ENCODE results near the gene PDE7B. TPM values are rescaled to one million over a fixed set of nuclear protein-coding genes. Genes with fewer than 3 reads are reported as not detected.
A peak's percentile ranks its signal among the peaks of the same experiment; 100 is the strongest.

PDE7B gene
- total and polyA plus RNA-seq, 2 of the 4 experiments (the other 2 are of a cell fraction), result 7.8 to 12.4 TPM

DNA sequence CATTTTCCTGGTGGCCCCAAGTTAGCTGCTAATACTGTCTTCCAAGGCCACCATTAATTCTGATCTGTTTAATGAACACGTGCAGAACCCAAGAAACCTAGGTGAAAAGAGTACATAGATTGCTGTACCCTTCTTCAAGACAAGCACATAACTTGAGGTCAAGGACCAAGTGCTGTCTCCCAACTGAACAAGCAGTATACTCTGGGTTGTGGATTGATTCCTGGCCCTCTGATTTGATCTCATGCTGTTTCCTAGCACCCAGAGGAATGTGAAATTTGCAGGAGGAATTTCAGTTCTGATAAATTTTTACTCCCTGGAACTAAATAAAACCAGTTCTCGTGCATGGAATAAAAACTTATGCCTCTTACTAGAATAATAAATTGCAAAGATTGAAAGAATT lies 323.0 kb downstream of the PDE7B start:
- H2BK5ac ChIP-seq (ENCODE audit: low read depth, low read length, poor library complexity, severe bottlenecking), result peak overlapping the region; percentile 35
- BruUV-seq (replicated peaks), result no TSS peak
- H3K18ac ChIP-seq (ENCODE audit: low read depth, low read length), result peak overlapping the region; percentile 13; the same call in 1 of the 2 replicates
- no peak overlapping the region for H3K14ac ChIP-seq (replicated peaks; ENCODE audit: low read depth, low read length)
- H3K23ac ChIP-seq (ENCODE audit: low read depth, low read length), result no peak overlapping the region
- no peaks in the 10 kb centered on the region for H3K27me3 ChIP-seq (ENCODE audit: control insufficient read depth, insufficient read depth, low read length)
- intact Hi-C loops (cut with micrococcal nuclease), result no loop called here
- POLR2A ChIA-PET (ENCODE audit: unreplicated experiment), result no interaction called here
- TF ChIP-seq SMC3 (IDR thresholded peaks at IDR 0.05; ENCODE audit: low read depth, low read length) (no peak), RAD21 (IDR thresholded peaks at IDR 0.05; ENCODE audit: low read length) (no peak), RFX5 (IDR thresholded peaks at IDR 0.05; ENCODE audit: low read depth, low read length) (no peak), FOS (IDR thresholded peaks at IDR 0.05; ENCODE audit: low read depth, low read length) (no peak), CHD1 (IDR thresholded peaks at IDR 0.05; ENCODE audit: low read depth, low read length) (no peak), MAFK (IDR thresholded peaks at IDR 0.05; ENCODE audit: low read depth, low read length) (no peak), POLR2A (IDR thresholded peaks at IDR 0.05; ENCODE audit: low read depth, low read length) (no peak), NFE2L2 (IDR thresholded peaks at IDR 0.05; ENCODE audit: low read depth, low read length) (no peak), RCOR1 (IDR thresholded peaks at IDR 0.05; ENCODE audit: insufficient replicate concordance, low read length) (no peak), CEBPB (IDR thresholded peaks at IDR 0.05; ENCODE audit: low read depth, low read length) (no peak), MXI1 (IDR thresholded peaks at IDR 0.05; ENCODE audit: borderline replicate concordance, low read depth, low read length) (no peak), BHLHE40 (IDR thresholded peaks at IDR 0.05; ENCODE audit: low read depth, low read length) (no peak), MAZ (IDR thresholded peaks at IDR 0.05; ENCODE audit: borderline replicate concordance, low read depth, low read length) (no peak)
- TF ChIP-seq, protein P1, sequence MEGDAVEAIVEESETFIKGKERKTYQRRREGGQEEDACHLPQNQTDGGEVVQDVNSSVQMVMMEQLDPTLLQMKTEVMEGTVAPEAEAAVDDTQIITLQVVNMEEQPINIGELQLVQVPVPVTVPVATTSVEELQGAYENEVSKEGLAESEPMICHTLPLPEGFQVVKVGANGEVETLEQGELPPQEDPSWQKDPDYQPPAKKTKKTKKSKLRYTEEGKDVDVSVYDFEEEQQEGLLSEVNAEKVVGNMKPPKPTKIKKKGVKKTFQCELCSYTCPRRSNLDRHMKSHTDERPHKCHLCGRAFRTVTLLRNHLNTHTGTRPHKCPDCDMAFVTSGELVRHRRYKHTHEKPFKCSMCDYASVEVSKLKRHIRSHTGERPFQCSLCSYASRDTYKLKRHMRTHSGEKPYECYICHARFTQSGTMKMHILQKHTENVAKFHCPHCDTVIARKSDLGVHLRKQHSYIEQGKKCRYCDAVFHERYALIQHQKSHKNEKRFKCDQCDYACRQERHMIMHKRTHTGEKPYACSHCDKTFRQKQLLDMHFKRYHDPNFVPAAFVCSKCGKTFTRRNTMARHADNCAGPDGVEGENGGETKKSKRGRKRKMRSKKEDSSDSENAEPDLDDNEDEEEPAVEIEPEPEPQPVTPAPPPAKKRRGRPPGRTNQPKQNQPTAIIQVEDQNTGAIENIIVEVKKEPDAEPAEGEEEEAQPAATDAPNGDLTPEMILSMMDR (conservative IDR thresholded peaks at IDR 0.05; ENCODE audit: low read depth, low read length), result no peak
- TF ChIP-seq, protein P2, sequence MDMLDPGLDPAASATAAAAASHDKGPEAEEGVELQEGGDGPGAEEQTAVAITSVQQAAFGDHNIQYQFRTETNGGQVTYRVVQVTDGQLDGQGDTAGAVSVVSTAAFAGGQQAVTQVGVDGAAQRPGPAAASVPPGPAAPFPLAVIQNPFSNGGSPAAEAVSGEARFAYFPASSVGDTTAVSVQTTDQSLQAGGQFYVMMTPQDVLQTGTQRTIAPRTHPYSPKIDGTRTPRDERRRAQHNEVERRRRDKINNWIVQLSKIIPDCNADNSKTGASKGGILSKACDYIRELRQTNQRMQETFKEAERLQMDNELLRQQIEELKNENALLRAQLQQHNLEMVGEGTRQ (IDR thresholded peaks at IDR 0.05; ENCODE audit: low read depth, low read length), result no peak
- TF ChIP-seq, protein P3, sequence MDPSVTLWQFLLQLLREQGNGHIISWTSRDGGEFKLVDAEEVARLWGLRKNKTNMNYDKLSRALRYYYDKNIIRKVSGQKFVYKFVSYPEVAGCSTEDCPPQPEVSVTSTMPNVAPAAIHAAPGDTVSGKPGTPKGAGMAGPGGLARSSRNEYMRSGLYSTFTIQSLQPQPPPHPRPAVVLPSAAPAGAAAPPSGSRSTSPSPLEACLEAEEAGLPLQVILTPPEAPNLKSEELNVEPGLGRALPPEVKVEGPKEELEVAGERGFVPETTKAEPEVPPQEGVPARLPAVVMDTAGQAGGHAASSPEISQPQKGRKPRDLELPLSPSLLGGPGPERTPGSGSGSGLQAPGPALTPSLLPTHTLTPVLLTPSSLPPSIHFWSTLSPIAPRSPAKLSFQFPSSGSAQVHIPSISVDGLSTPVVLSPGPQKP (IDR thresholded peaks at IDR 0.05; ENCODE audit: borderline replicate concordance, low read depth, low read length), result no peak
- peak overlapping the region; percentile 6; the same call in 1 of the 2 replicates for H3K9ac ChIP-seq (ENCODE audit: low read depth, low read length)
- no peak overlapping the region for H2AK9ac ChIP-seq (replicated peaks; ENCODE audit: low read depth, low read length, poor library complexity)
- peaks cover 5% of the 10 kb centered on the region for H3K4me1 ChIP-seq (ENCODE audit: control insufficient read depth, insufficient read depth, low read length)
- H3K4me2 ChIP-seq (ENCODE audit: low read depth, low read length), result no peak overlapping the region
- DNase-seq (no peak), ATAC-seq (ENCODE audit: low read depth) (no peak)
- H3K9me1 ChIP-seq (ENCODE audit: insufficient read depth, low read length), result peaks cover 5% of the 10 kb centered on the region; the same call in 1 of the 2 replicates
- H2AFZ ChIP-seq (replicated peaks; ENCODE audit: low read length, poor library complexity), result no peak overlapping the region
- in situ Hi-C loops (cut with MboI; ENCODE audit: low sequenced_read_pairs), result no loop called here
- no peak overlapping the region; the same call in 1 of the 2 replicates for H2BK120ac ChIP-seq (ENCODE audit: low read depth, low read length)
- peak overlapping the region; percentile 3; the same call in 1 of the 2 replicates for H4K5ac ChIP-seq (ENCODE audit: low read depth, low read length)
- H3K27ac ChIP-seq (ENCODE audit: insufficient read depth, low read length), result peak overlapping the region; percentile 69; the same call in 1 of the 2 replicates
- H3K9me3 ChIP-seq (ENCODE audit: control insufficient read depth, insufficient read depth, low read length), result no peaks in the 10 kb centered on the region
- WGBS, 2 experiments (ENCODE audit: extremely low coverage in 2 of 2, insufficient read length in 1 of 2), result no CpG with 5 or more reads among the region's 2 CpGs
- H4K8ac ChIP-seq (ENCODE audit: low read depth in 2 of 2, low read length in 2 of 2), result peak overlapping the region; percentile 19 to 75; a peak in 2 of 4 replicates
- H2BK15ac ChIP-seq (ENCODE audit: low read depth, low read length), result 0 out of 3 replicates have a peak overlapping the region, but pooled peaks have one; percentile 7
- no peak overlapping the region for H3K56ac ChIP-seq (ENCODE audit: extremely low read depth, insufficient read depth, low read length)
- H3K79me1 ChIP-seq (ENCODE audit: low read depth in 1 of 2, low read length in 2 of 2), result peaks cover 8 to 11% of the 10 kb centered on the region in 2 experiments; a peak in 2 of 4 replicates
- 0 out of 2 replicates have a peak overlapping the region, but pooled peaks have one; percentile 11 for H2BK20ac ChIP-seq (ENCODE audit: low read depth, low read length)
- H2AK5ac ChIP-seq (ENCODE audit: low read depth, low read length), result 0 out of 2 replicates have a peak overlapping the region, but pooled peaks have one; percentile 50
- no peaks in the 10 kb centered on the region for H4K20me1 ChIP-seq (ENCODE audit: insufficient read depth, low read length)
- CTCF ChIA-PET, result no interaction called here
- dilution Hi-C loops (cut with HindIII; ENCODE audit: low sequenced_read_pairs, unreplicated experiment), result no loop called here
- peak overlapping the region; percentile 30; the same call in 1 of the 2 replicates for H4K91ac ChIP-seq (ENCODE audit: insufficient read depth, low read depth, low read length)
- no peak overlapping the region for H3K4me3 ChIP-seq (ENCODE audit: insufficient read depth, low read depth, low read length)
- peak overlapping the region; percentile 7; the same call in 1 of the 2 replicates for H3K4ac ChIP-seq (ENCODE audit: low read depth, low read length)
- H3K36me3 ChIP-seq (ENCODE audit: control insufficient read depth, insufficient read depth, low read length), result peaks cover 26% of the 10 kb centered on the region
